PC-3 (cell line): Measurements from ENCODE around the gene TNP2. TPM values are rescaled to one million over a fixed set of nuclear protein-coding genes. Genes with fewer than 3 reads are reported as not detected.

Source experiments
- ATAC-seq: fragments of 200-7000 bp; cut with Tn5 transposase; 2 replicates; pipeline ENCODE4 v1.9.1; 2020; ENCODE audit warnings: mild to moderate bottlenecking, moderate library complexity
- BruUV-seq: library from RNA; stranded (reverse); fragments of 400-500 nt; replicated peaks from 2 replicates; lab custom pipeline; 2021; lab: Mats Ljungman, UMichigan
- CTCF ChIA-PET: fragments of 300-600 bp; sonication (Branson Sonifier 250); formaldehyde crosslinking; loops from one replicate; lab custom pipeline; 2022; ENCODE audit warnings: antibody characterized with exemption; lab: Charles Lee
- POLR2A ChIA-PET: fragments of 300-600 bp; sonication (Branson Sonifier 250); formaldehyde crosslinking; loops from one replicate; lab custom pipeline; 2022; ENCODE audit warnings: antibody characterized with exemption; ENCODE audit not compliant: unreplicated experiment; lab: Charles Lee
- DNase-seq: peaks from one replicate; pipeline ENCODE4 v3.0.0-alpha.2; 2015
- H2AFZ ChIP-seq: fragments of 300-600 bp; sonication (generic); 2 replicates; pipeline ENCODE4 v1.6.0; 2016; ENCODE audit warnings: antibody characterized with exemption, low read length
- H3F3A ChIP-seq: fragments of 300-600 bp; sonication (generic); one replicate; pipeline ENCODE4 v1.6.0; 2017; ENCODE audit warnings: antibody characterized with exemption, low read length, control low read depth, mild to moderate bottlenecking; ENCODE audit not compliant: unreplicated experiment
- H3K27ac ChIP-seq: fragments of 300-600 bp; sonication (generic); 2 replicates; pipeline ENCODE4 v1.5.1; 2016; ENCODE audit warnings: mild to moderate bottlenecking, low read length
- H3K27me3 ChIP-seq: fragments of 300-600 bp; sonication (generic); 2 replicates; pipeline ENCODE4 v1.6.1; 2016; ENCODE audit warnings: low read length, mixed read lengths
- H3K36me3 ChIP-seq: fragments of 300-600 bp; sonication (generic); 2 replicates; pipeline ENCODE4 v1.6.1; 2016; ENCODE audit warnings: low read depth, mixed run types, low read length, mixed read lengths
- H3K4me1 ChIP-seq: fragments of 300-600 bp; sonication (generic); 2 replicates; pipeline ENCODE4 v1.5.1; 2016; ENCODE audit warnings: low read length; ENCODE audit not compliant: insufficient read depth
- H3K4me2 ChIP-seq: fragments of 300-600 bp; sonication (generic); 2 replicates; pipeline ENCODE4 v1.6.0; 2016; ENCODE audit warnings: low read length
- H3K4me3 ChIP-seq: fragments of 300-600 bp; sonication (generic); 2 replicates; pipeline ENCODE4 v1.5.1; 2016; ENCODE audit warnings: mild to moderate bottlenecking, low read length, mixed read lengths
- H3K79me2 ChIP-seq: fragments of 300-600 bp; sonication (generic); 2 replicates; pipeline ENCODE4 v1.6.1; 2017; ENCODE audit warnings: low read length, mixed read lengths
- H3K9ac ChIP-seq: fragments of 300-600 bp; sonication (generic); 2 replicates; pipeline ENCODE4 v1.6.0; 2016; ENCODE audit warnings: mild to moderate bottlenecking, low read length
- H3K9me2 ChIP-seq: fragments of 300-600 bp; sonication (generic); replicated peaks from 2 replicates; pipeline ENCODE4 v1.6.1; 2016; ENCODE audit warnings: mixed run types, low read length, mixed read lengths
- H3K9me3 ChIP-seq: fragments of 300-600 bp; sonication (generic); 2 replicates; pipeline ENCODE4 v1.6.1; 2016; ENCODE audit warnings: low read length, mixed read lengths
- H4K20me1 ChIP-seq: fragments of 300-600 bp; sonication (generic); 2 replicates; pipeline ENCODE4 v1.6.1; 2016; ENCODE audit warnings: low read length, mixed read lengths
- CTCF ChIP-seq: fragments of 300-600 bp; sonication (generic); conservative IDR thresholded peaks from 2 replicates; pipeline ENCODE4 v1.5.1; 2017; ENCODE audit warnings: antibody characterized with exemption, low read depth, mild to moderate bottlenecking, low read length
- EZH2 ChIP-seq: fragments of 300-600 bp; sonication (generic); IDR thresholded peaks from one replicate; pipeline ENCODE4 v1.6.1; 2017; ENCODE audit warnings: antibody characterized with exemption, mild to moderate bottlenecking, low read length; ENCODE audit not compliant: unreplicated experiment
- EZH2phosphoT487 ChIP-seq: fragments of 300-600 bp; sonication (generic); IDR thresholded peaks from 2 replicates; pipeline ENCODE4 v1.6.1; 2018; ENCODE audit warnings: mild to moderate bottlenecking, antibody characterized with exemption, low read length, borderline replicate concordance
- intact Hi-C: fragments of 100-400 bp; cut with micrococcal nuclease; formaldehyde crosslinking; loops from 2 replicates; pipeline ENCODE4 v1.9.0; 2023
- total RNA-seq: library from RNA; depleted of rRNA; stranded (reverse); fragments of >200 nt; gene quantifications from 2 replicates; pipeline ENCODE4 v1.2.3, GENCODE V29; 2014

The TNP2 gene
- total RNA-seq, 1 experiment from 2014 or later = not detected

GRCh38 chr16:11229432-11229831 lies 39.7 kb downstream of the TNP2 start:
- ATAC-seq (no peak), DNase-seq (no peak)
- TF ChIP-seq CTCF (no peak), EZH2phosphoT487 (no peak), EZH2 (no peak)
- BruUV-seq = no TSS peak
- intact Hi-C loops = no loop called here
- Histone ChIP-seq H3K4me1 (no peaks in the 10 kb centered on the region), H3K36me3 (no peaks in the 10 kb centered on the region), H4K20me1 (no peaks in the 10 kb centered on the region), H3K79me2 (no peaks in the 10 kb centered on the region), H3F3A (no peaks in the 10 kb centered on the region), H3K9me2 (no peaks in the 10 kb centered on the region), H3K9me3 (no peaks in the 10 kb centered on the region), H3K27me3 (no peaks in the 10 kb centered on the region), H3K4me3 (no peak overlapping the region), H2AFZ (no peak overlapping the region), H3K4me2 (no peak overlapping the region), H3K27ac (no peak overlapping the region), H3K9ac (no peak overlapping the region)
- ChIA-PET POLR2A (no interaction called here), CTCF (no interaction called here)

- Histone ChIP-seq H3K9me3 (no peaks in the 10 kb centered on the region), H3K4me1 (no peaks in the 10 kb centered on the region), H3K4me2 (no peak overlapping the region), H2AFZ (no peak overlapping the region), H3F3A (no peaks in the 10 kb centered on the region), H3K4me3 (no peak overlapping the region), H3K27ac (no peak overlapping the region), H3K36me3 (no peaks in the 10 kb centered on the region), H4K20me1 (no peaks in the 10 kb centered on the region), H3K9me2 (no peaks in the 10 kb centered on the region), H3K9ac (no peak overlapping the region), H3K27me3 (no peaks in the 10 kb centered on the region), H3K79me2 (no peaks in the 10 kb centered on the region)
- POLR2A ChIA-PET = interaction anchor here (0.6 kb wide), 1 partner anchor 14 kb away, joined by 3 read pairs; no protein-coding TSS in a partner anchor
- TF ChIP-seq EZH2phosphoT487 (no peak), EZH2 (no peak), CTCF (no peak)
- no TSS peak for BruUV-seq
- DNase-seq (no peak), ATAC-seq (no peak)
- intact Hi-C loops = no loop called here
- CTCF ChIA-PET = no interaction called here
Observed at GRCh38 chr16:11225677-11226549, 43.2 kb downstream of the TNP2 start.
